ENCODE results near the gene NAPB.
"Not testable (repeated sequence)": the region's sequence is repeated elsewhere in the genome, so short reads cannot be mapped to it uniquely, and the experiment has no call there.

NAPB gene

DNA sequence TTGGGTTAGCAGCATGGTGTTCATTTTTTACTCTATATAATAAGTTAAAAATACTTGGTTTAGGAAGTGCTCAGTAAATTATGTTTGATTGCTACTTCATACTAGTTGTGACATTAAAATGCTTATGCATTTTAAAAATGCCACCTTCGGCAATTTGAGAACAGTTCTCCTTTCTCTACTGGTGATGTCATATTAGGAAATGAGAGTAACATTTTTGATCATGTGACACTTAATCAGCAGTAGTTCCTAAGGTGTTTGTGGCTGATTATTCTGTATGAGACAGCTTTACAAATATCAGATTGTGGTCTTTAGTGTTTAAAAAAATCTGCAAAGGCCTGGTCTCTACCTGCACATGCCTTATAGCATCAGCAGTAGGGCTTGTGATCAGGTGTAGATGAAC is 54.9 kb downstream of the NAPB start:
- DNase-seq: no peak

DNA sequence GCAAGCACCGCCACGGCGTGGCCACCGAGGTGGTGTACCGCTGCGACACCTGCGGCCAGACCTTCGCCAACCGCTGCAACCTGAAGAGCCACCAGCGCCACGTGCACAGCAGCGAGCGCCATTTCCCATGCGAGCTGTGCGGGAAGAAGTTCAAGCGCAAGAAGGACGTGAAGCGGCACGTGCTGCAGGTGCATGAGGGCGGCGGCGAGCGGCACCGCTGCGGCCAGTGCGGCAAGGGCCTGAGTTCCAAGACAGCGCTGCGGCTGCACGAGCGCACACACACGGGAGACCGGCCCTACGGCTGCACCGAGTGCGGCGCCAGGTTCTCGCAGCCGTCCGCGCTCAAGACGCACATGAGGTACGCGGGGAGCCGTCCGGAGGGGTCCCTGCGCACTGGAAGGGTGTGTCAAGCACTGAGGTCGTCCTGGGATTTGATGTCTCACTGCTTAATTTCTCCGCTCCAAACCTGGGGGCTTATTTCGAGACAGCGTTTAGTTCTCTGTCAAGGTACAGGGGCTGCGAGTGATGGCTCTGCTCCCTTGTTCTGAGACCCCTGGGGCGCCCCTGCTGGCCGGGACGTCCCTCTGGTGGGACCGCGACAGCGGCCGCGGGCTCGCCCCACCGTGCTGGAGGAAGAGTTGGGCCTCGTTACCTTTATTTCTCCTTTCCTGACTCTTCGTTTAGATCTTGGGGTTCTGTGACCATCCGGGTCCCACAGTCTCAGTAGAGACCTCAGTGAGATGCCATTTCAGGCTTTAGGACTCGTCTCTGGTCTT is 55.7 kb downstream of the NAPB start:
- DNase-seq: no peak

GRCh38 chr20:23363257-23363649 is 58.0 kb downstream of the NAPB start:
- no peak for DNase-seq

DNA sequence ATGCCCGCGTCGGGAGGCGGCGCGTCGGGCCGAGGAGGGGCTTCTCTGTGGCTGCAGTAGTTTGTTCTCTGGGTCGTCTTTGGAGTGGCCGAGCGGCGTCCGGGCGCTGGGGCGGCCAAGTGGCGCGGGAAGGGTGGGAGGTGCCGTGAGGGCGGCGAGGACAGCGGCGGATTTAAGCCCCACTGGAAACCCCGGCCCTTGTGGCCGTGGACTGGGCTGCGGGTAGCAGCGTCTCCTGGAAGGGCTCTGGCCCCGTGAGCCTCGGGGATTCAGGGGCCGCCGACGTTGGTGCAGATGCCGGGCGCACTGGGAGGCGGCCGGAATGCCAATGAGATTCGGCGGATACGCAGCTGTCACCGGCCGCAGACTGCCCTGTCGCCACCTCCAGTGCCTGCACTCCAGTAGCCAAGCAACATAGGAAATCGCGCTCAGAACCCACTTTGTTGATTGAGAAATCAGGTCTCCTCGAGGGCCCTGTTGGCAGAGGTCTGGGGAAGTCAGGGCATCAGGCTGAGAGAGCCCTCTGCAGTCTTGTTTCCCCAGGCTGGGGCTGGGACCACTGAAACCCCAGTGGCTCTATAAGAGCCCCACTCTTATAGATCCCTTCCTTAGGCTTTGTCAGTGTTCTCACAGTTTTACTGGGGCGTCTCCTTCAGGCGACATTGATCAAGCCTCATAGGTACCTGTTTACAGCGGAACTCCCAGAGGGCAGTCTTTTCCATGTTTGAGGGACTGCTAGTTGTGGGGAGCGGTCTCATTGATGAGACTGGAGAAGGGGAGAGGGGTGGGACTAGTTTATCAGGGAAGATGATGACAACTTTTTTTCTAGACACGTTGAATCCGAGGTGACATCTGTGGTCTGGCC is 58.7 kb downstream of the NAPB start:
- DNase-seq: no peak

DNA sequence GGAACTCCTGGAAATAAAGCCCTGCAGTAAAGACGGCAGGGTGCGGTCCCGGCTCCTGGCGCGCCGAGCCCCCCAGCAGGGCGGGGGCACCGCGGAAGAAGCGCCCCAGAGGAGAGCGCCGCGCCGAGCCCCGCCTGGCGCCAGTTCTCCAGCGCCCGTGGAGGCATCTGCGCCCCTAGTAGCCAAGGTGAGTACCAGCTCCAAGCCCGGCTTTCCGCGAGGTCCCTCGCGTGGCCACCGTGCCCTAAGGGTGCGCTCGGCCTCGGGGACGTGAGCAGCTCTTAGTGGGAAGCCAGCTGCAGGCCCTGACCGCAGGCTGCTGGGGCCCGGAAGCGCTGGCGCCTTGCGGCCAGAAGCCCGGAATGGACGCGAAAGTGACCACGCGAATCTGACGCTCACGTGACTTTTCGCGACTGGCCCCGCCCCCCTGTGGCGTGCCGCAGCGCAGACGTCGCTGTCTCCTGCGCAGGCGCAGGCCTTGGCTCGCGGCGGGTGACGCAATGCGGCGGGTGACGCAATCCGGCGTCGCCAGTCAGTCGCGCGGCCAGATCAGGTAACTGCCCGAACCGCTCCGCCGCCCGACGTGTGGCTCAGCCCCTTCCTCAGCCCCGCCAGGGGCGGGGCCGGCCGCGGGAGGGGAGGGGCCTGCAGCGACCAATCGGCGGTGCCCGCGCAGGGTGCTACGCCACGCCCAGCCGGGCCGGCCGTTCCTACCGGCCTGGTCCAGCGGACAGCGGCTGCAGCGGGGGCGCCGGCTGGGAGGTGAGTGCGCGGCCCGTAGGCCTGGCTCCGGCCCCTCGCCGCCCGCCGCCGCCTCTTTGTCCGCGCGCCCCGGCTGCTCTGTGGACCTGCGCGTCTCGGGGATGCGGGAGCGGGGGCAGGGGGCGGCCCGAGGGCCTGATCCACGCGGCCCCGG is 59.6 kb downstream of the NAPB start, which contains the start of gene GZF1:
Gene GZF1 (plus strand): TSS at position 707 of the 916 bp plus-strand sequence. CDS start 2,202 bp downstream, outside the sequence.
- peak; percentile 89 for DNase-seq

- no peak for DNase-seq
Measured at GRCh38 chr20:23361119-23361475, 60.2 kb downstream of the NAPB start.

DNA sequence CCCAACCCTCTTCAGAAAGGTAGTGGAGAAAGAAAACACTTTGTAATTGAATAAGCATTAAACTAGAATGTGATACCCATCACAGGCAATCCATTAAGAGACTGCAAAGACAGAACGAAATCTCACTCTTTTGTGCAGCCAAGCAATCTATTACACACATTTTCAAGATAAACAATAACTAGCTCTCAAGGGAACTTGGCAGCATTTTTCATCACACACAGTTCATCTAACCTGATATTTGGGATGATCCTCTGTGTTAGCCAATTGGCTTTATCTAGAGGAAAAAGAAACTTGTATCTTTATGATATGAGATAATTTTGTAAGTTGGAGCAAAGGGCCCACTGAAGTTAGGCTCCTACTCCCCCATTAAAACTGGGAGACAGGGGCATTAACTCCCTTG is 60.8 kb downstream of the NAPB start:
- no peak for DNase-seq

- no peak for DNase-seq
Measured at GRCh38 chr20:23358923-23359593, 62.2 kb downstream of the NAPB start.

- DNase-seq: no peak
Measured at GRCh38 chr20:23358563-23358906, 62.8 kb downstream of the NAPB start.

- peak; percentile 91 for DNase-seq
Measured at GRCh38 chr20:23357767-23358562, 63.3 kb downstream of the NAPB start.

DNA sequence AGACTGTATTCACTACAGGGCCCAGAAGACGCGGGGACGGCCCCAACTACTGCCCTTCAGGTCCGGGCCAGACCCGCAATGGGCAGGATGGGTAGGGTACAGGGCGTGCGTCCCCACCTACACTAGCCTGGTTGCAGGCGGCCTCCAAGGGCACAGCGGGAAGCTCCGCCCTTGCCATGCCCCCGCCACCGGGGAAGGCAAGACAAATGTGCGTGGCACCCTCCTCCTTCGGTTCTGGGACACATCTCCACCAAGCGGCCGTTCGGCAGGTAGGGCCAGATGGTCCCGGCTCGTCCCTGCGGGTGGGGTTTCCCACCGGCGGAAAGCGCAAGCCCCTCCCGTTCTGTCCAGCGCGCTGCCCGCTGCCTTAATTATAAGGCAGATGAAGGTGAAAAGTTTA is 65.1 kb downstream of the NAPB start:
- no peak for DNase-seq

- DNase-seq: no peak
Measured at GRCh38 chr20:23350904-23351838, 70.1 kb downstream of the NAPB start.

DNA sequence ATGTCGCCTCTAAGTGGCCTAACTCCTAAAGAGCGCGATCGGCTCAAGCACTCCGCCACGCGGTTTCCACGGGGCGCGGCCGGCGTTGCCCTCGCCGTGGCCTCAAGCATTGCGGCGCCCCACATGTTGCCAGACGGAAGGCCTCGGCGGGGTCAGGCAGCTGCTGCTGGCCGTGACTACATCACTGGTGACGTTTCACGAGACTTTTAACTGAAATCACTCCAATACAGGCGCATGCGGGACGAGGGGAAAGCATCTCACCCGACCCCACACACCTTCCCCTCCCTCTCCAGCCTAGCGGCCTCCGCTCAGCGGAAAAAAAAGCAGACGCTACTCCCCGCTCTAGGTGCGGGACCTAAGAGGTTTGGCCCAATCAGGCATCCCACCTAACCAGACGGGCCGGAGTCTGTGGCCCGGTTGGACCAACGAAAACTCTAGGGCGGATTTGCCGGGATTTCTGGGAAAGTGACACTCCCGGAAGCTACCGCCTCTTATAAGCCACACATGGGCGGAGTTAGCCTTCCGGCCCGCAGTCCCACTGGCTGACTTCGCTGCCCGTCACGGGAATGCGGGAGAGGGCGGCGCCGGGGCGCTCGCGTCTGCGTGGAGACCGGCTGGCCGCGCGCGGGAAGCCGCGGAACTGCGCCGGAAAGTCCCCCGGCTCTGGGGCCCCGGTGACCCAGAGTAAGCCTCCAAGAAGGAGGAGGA is 70.9 kb downstream of the NAPB start, which contains the start of gene NXT1:
Gene NXT1 (plus strand): TSS at position 596 of the 708 bp plus-strand sequence. CDS start 3,251 bp downstream, outside the sequence.
- DNase-seq: peak; percentile 86

GRCh38 chr20:23349338-23350195 is 71.7 kb downstream of the NAPB start:
- no peak for DNase-seq

DNA sequence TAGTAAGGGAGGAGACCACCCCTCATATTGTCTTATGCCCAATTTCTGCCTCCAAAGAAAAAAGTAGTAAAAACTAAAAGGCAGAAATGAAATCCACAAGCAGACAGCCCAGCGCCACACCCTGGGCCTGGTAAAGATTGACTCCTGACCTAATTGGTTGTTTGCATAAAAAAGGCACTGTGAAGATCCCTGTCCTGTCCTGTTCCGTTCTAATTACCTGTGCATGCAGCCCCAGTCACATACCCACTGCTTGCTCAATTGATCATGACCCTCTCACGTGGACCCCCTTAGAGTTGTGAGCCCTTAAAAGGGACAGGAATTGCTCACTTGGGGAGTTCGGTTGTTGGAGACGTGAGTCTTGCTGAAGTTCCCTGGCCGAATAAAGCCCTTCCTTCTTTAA is 72.8 kb downstream of the NAPB start:
- DNase-seq: not testable (repeated sequence)

GRCh38 chr20:23347791-23348190 is 73.5 kb downstream of the NAPB start:
- DNase-seq: no peak

GRCh38 chr20:23346002-23346401 is 75.3 kb downstream of the NAPB start:
- no peak for DNase-seq

- DNase-seq: no peak
Measured at GRCh38 chr20:23344336-23344735, 77.0 kb downstream of the NAPB start.

DNA sequence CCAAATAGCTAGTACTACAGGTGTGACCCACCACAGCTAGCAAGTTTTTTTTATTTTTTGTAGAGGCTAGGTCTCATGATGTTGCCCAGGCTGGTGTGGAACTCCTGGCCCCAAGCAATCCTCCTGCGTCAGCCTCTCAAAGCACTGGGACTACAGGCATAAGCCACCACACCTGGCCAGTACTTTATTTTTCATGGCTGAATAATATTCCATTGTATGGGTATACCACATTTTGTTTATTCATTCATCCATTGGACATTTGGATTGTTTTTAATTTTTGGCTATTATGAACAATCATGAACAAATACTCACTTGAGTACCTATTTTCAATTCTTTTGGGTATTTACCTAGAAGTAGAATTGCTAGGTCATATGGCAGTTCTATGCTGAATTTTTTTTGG is 77.7 kb downstream of the NAPB start:
- DNase-seq: no peak
